Endothelial cell of umbilical vein (primary cell): ENCODE results near the gene POLR2C. TPM values are rescaled to one million over a fixed set of nuclear protein-coding genes. Genes with fewer than 3 reads are reported as not detected.

Experiments used
- BruUV-seq: library from RNA; stranded (reverse); fragments of 400-500 nt; replicated peaks from 2 replicates; lab custom pipeline; 2021; lab: Mats Ljungman, UMichigan
- CTCF ChIA-PET: fragments of 300-600, 350-600 bp; sonication (Branson Sonifier 250); formaldehyde crosslinking; loops from one replicate; lab custom pipeline; 2021; ENCODE audit warnings: antibody characterized with exemption, inconsistent platforms; lab: Charles Lee
- POLR2A ChIA-PET: fragments of 300-600, 350-600 bp; sonication (Branson Sonifier 250); formaldehyde crosslinking; loops from one replicate; lab custom pipeline; 2021; ENCODE audit warnings: antibody characterized with exemption, inconsistent platforms; lab: Charles Lee
- DNase-seq: peaks from one replicate; pipeline ENCODE4 v3.0.0-alpha.2; 2011; ENCODE audit warnings: low read depth, low spot score
- FAIRE-seq: peaks from 2 replicates; lab custom pipeline; 2011; peaks lifted over from hg19 to GRCh38; lab: Jason Lieb, UNC
- H2AFZ ChIP-seq: 2 replicates; pipeline ENCODE4 v1.6.0; 2012; ENCODE audit warnings: low read depth, low read length, control low read depth, inconsistent platforms
- H3K27ac ChIP-seq: 2 replicates; pipeline ENCODE4 v1.5.1; 2011; ENCODE audit warnings: low read depth, mild to moderate bottlenecking, control low read depth, low read length, moderate library complexity; ENCODE audit not compliant: insufficient read depth
- H3K27me3 ChIP-seq, 2 experiments: 2 replicates each; pipeline versions ENCODE4 v1.6.0 to v1.6.1; 2011; ENCODE audit warnings: low read length in 2 of 2, mixed read lengths in 1 of 2; ENCODE audit not compliant: control insufficient read depth in 2 of 2, insufficient read depth in 2 of 2
- H3K36me3 ChIP-seq, 2 experiments: 2 replicates in 1 of 2; 3 replicates in 1 of 2; pipeline ENCODE4 v1.5.1; 2011; ENCODE audit warnings: low read length in 2 of 2, mild to moderate bottlenecking in 1 of 2, moderate library complexity in 1 of 2; ENCODE audit not compliant: control insufficient read depth in 2 of 2, insufficient read depth in 2 of 2; ENCODE audit errors: extremely low read depth in 1 of 2
- H3K4me1 ChIP-seq: 3 replicates; pipeline ENCODE4 v1.5.1; 2011; ENCODE audit warnings: mild to moderate bottlenecking, low read length; ENCODE audit not compliant: control insufficient read depth, insufficient read depth; ENCODE audit errors: extremely low read depth
- H3K4me2 ChIP-seq: 2 replicates; pipeline ENCODE4 v1.6.1; 2011; ENCODE audit warnings: low read length, control low read depth, mixed read lengths; ENCODE audit not compliant: insufficient read depth
- H3K4me3 ChIP-seq, 3 experiments: fragments of 200-600 bp in 1 of 3; sonication (generic), shearing (Covaris generic) in 1 of 3; replicated peaks in 1 of 3; 2 replicates each; pipeline ENCODE4 v1.5.1; 2011 to 2016; ENCODE audit warnings: control low read depth in 3 of 3, low read length in 3 of 3, mild to moderate bottlenecking in 2 of 3, inconsistent platforms in 1 of 3, low read depth in 1 of 3, moderate library complexity in 1 of 3; ENCODE audit not compliant: insufficient read depth in 1 of 3
- H3K79me2 ChIP-seq: 2 replicates; pipeline ENCODE4 v1.6.0; 2012; ENCODE audit warnings: low read length, inconsistent platforms; ENCODE audit not compliant: control insufficient read depth, insufficient read depth
- H3K9ac ChIP-seq: replicated peaks from 2 replicates; pipeline ENCODE3; 2011; ENCODE audit warnings: low read length, control low read depth; ENCODE audit not compliant: insufficient read depth; ENCODE audit errors: extremely low read depth
- H3K9me1 ChIP-seq: replicated peaks from 3 replicates; pipeline ENCODE4 v1.6.0; 2011; ENCODE audit warnings: mild to moderate bottlenecking, low read length; ENCODE audit not compliant: control insufficient read depth, insufficient read depth; ENCODE audit errors: extremely low read depth
- H3K9me3 ChIP-seq: replicated peaks from 2 replicates; pipeline ENCODE4 v1.5.1; 2012; ENCODE audit warnings: low read length, inconsistent platforms; ENCODE audit not compliant: control insufficient read depth, insufficient read depth
- H4K20me1 ChIP-seq: replicated peaks from 2 replicates; pipeline ENCODE3; 2011; ENCODE audit warnings: mild to moderate bottlenecking, low read length; ENCODE audit not compliant: control insufficient read depth, insufficient read depth; ENCODE audit errors: extremely low read depth
- EZH2 ChIP-seq: IDR thresholded peaks from 2 replicates; pipeline ENCODE4 v1.6.1; 2012; ENCODE audit warnings: borderline replicate concordance, low read depth, mild to moderate bottlenecking, moderate library complexity, low read length, inconsistent platforms; ENCODE audit not compliant: severe bottlenecking
- FOS ChIP-seq: IDR thresholded peaks from 2 replicates; pipeline ENCODE4 v1.6.1; 2011; ENCODE audit warnings: mild to moderate bottlenecking, low read length, moderate library complexity, borderline replicate concordance; ENCODE audit not compliant: insufficient read depth
- GATA2 ChIP-seq: IDR thresholded peaks from 2 replicates; pipeline ENCODE4 v1.7.0; 2011; ENCODE audit warnings: low read depth, mild to moderate bottlenecking, moderate library complexity, mixed read lengths, low read length; ENCODE audit not compliant: insufficient read length, insufficient read depth
- JUN ChIP-seq: IDR thresholded peaks from 2 replicates; pipeline ENCODE4 v1.6.1; 2011; ENCODE audit warnings: borderline replicate concordance, low read depth; ENCODE audit not compliant: insufficient read length, insufficient read depth
- MAX ChIP-seq: IDR thresholded peaks from 2 replicates; pipeline ENCODE4 v1.6.1; 2011; ENCODE audit not compliant: insufficient read depth, insufficient read length
- MYC ChIP-seq: IDR thresholded peaks from one replicate; pipeline ENCODE4 v1.6.1; 2011; ENCODE audit warnings: mild to moderate bottlenecking, low read depth, low read length
- POLR2A ChIP-seq: IDR thresholded peaks from 2 replicates; pipeline ENCODE4 v1.6.1; 2012; ENCODE audit warnings: low read depth, mild to moderate bottlenecking, control low read depth, low read length
- POLR2AphosphoS5 ChIP-seq: IDR thresholded peaks from 2 replicates; pipeline ENCODE4 v1.6.1; 2012; ENCODE audit warnings: low read depth, mild to moderate bottlenecking, control low read depth, low read length, moderate library complexity; ENCODE audit not compliant: insufficient read depth
- dilution Hi-C: fragments of 300-500 bp; cut with MboI; formaldehyde crosslinking; loops from one replicate; pipeline ENCODE4 v1.15.0; 2019; ENCODE audit warnings: low sequenced_read_pairs; ENCODE audit not compliant: extremely low pct_ligation_motif_present
- intact Hi-C: fragments of 100-400 bp; cut with micrococcal nuclease; formaldehyde crosslinking; loops from one replicate; pipeline ENCODE4 v1.10.0; 2022
- polyA plus RNA-seq, 4 experiments: library from polyadenylated mRNA; depleted of rRNA in 3 of 4; stranded (reverse) in 3 of 4; unstranded in 1 of 4; fragments of >200 nt; gene quantifications; 2 replicates each; pipeline versions ENCODE4 v1.2.1 to v1.2.3, GENCODE V29; 2011 to 2012; ENCODE audit warnings: missing spikeins in 1 of 4
- total RNA-seq: library from RNA; stranded (reverse); gene quantifications from 2 replicates; pipeline ENCODE4 v1.2.3, GENCODE V29; 2021
- TF ChIP-seq, protein P1 (sequence below), 2 donors: IDR thresholded peaks; 1 replicate in 1 of 2; 2 replicates in 1 of 2; pipeline ENCODE4 v1.5.1; 2011; ENCODE audit warnings: low read length in 2 of 2, mild to moderate bottlenecking in 2 of 2, moderate library complexity in 2 of 2, control low read depth in 1 of 2, inconsistent platforms in 1 of 2, low read depth in 1 of 2; ENCODE audit not compliant: insufficient read depth in 1 of 2; ENCODE audit errors: extremely low read depth in 1 of 2

POLR2C gene
- total and polyA plus RNA-seq, 2 donors (not counting 3 experiments of a cell fraction or from before 2014, with no cell fraction given): 65.2 to 129 TPM

DNA sequence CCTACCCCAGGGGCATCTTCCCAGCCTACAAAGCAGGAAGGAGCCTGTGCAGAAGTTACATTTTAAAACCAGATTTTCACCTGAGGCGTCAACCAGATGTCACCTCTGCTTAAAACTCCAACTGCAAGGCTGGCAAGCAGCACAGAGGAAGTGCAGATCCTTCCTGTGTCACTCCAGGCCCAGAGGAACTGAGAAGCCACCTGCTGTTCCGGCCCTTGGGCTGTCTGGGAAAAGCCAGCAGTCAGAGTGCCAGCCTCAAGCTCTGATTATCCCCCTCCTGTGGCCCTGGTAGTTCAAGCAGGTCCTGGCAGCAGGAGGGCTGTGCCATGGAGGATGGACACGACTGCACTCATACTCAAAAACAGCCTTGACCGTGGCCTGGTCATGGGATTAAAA is 10.2 kb downstream of the POLR2C start:
- no peaks in the 10 kb centered on the region for H3K9me1 ChIP-seq
- peaks cover 17% of the 10 kb centered on the region for H3K4me1 ChIP-seq
- no peaks in the 10 kb centered on the region for H4K20me1 ChIP-seq
- TF ChIP-seq, protein P1, sequence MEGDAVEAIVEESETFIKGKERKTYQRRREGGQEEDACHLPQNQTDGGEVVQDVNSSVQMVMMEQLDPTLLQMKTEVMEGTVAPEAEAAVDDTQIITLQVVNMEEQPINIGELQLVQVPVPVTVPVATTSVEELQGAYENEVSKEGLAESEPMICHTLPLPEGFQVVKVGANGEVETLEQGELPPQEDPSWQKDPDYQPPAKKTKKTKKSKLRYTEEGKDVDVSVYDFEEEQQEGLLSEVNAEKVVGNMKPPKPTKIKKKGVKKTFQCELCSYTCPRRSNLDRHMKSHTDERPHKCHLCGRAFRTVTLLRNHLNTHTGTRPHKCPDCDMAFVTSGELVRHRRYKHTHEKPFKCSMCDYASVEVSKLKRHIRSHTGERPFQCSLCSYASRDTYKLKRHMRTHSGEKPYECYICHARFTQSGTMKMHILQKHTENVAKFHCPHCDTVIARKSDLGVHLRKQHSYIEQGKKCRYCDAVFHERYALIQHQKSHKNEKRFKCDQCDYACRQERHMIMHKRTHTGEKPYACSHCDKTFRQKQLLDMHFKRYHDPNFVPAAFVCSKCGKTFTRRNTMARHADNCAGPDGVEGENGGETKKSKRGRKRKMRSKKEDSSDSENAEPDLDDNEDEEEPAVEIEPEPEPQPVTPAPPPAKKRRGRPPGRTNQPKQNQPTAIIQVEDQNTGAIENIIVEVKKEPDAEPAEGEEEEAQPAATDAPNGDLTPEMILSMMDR (IDR thresholded peaks at IDR 0.05; ENCODE audit: extremely low read depth in 1 of 2, insufficient read depth in 1 of 2, low read depth in 1 of 2, low read length in 2 of 2): no peak
- TF ChIP-seq POLR2AphosphoS5 (no peak), FOS (no peak), MAX (no peak), POLR2A (no peak), MYC (no peak), EZH2 (no peak), JUN (no peak), GATA2 (no peak)
- no peaks in the 10 kb centered on the region for H3K9me3 ChIP-seq
- H3K9ac ChIP-seq: no peak overlapping the region
- H2AFZ ChIP-seq: no peak overlapping the region
- BruUV-seq: no TSS peak
- H3K36me3 ChIP-seq: peaks cover 13 to 50% of the 10 kb centered on the region in 2 experiments
- intact Hi-C loops: loop anchor here (10.0 kb wide), 1 partner anchor 172 kb away; no protein-coding TSS in a partner anchor
- H3K27ac ChIP-seq: no peak overlapping the region
- no peaks in the 10 kb centered on the region for H3K79me2 ChIP-seq
- H3K27me3 ChIP-seq: no peaks in the 10 kb centered on the region
- ChIA-PET CTCF (interaction anchor here (3.5 to 4.8 kb wide), 2 partner anchors 9 to 46 kb away, joined by 17 to 25 read pairs; partner anchors contain the start of gene POLR2C), POLR2A (no interaction called here)
- FAIRE-seq: no peak
- dilution Hi-C loops: no loop called here
- H3K4me2 ChIP-seq: no peak overlapping the region
- no peak for DNase-seq
- H3K4me3 ChIP-seq: no peak overlapping the region
